ENCODE measurements around the gene FPR2. TPM values are rescaled to one million over a fixed set of nuclear protein-coding genes. Genes with fewer than 3 reads are reported as not detected.

FPR2 gene
- total RNA-seq, 2 experiments from 2014 or later: not detected

DNA sequence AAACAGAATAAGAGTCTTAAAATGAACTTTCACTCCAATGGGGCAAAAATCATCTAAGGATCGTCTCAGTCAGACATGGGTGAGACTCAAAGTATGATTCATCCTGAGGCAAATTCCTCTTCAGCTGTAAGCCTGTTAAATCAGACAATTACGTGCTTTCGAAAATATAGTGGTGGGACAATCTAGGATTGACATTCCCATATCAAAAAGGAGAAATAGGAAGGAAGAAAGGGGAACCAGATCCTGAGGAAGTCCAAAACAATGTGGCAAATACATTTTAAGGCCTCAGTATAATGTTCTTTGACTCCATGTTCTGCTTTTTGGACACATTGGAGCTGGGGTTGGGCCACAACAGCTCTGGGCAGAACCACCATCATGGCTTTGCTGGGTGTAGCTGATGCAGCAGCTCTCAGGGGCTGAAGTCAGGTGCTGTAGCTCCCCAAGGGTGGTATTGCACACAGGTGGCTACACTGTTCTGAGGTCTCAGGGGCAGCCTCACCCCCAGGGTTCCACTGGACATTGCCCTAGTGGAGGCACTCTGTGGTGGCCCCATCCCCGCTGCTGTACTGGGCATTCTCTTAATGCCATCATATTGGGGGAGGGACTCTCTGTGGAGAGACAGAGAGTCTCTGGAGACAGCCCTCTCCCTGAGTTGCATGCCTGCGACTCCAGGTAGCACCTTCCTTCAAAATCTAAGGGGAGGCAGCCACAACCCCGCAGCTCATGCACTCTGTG is 28.2 kb downstream of the FPR2 start:
- CTCF ChIA-PET: no interaction called here
- H3K9me3 Mint-ChIP-seq: peaks cover 3% of the 10 kb centered on the region
- intact Hi-C loops (cut with micrococcal nuclease): loop anchor here (10.0 kb wide), 1 partner anchor 446 kb away; no protein-coding TSS in a partner anchor

DNA sequence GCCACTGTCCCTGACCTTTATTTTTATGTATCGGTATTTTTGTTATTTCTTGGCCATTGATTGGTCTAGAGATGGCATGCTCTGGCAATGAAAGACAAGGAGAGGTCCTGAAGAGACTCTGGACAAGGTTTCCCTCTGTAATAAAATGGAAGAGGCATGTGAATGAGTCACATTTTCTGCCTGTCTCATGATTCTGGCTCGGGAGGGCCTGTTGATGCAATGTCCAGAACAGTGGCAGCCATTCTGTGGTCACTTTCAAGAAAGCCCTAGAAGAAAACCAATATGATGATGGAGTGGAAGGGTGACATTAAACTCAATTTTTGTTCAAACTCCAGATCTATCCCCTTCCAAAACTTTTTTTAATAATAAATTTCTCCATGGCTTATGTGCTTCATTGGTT is 32.0 kb downstream of the FPR2 start:
- no peak for DNase-seq
- CTCF ChIA-PET: no interaction called here
- intact Hi-C loops (cut with micrococcal nuclease): no loop called here
- H3K27me3 Mint-ChIP-seq (ENCODE audit: low read depth): peaks cover 7% of the 10 kb centered on the region
- no peaks in the 10 kb centered on the region for H3K36me3 Mint-ChIP-seq (ENCODE audit: low read depth)
- H3K4me1 Mint-ChIP-seq (ENCODE audit: low read depth): no peaks in the 10 kb centered on the region
- no peak overlapping the region for H3K4me3 Mint-ChIP-seq
- H3K27ac Mint-ChIP-seq: no peak overlapping the region
- peaks cover 3% of the 10 kb centered on the region for H3K9me3 Mint-ChIP-seq

More for the DNA sequence above, 28.2 kb downstream of the FPR2 start:
- Mint-ChIP-seq H3K36me3 (ENCODE audit: low read depth) (no peaks in the 10 kb centered on the region), H3K27ac (no peak overlapping the region), H3K4me3 (no peak overlapping the region), H3K4me1 (ENCODE audit: low read depth) (no peaks in the 10 kb centered on the region), H3K27me3 (ENCODE audit: low read depth) (no peaks in the 10 kb centered on the region)
- no peak for DNase-seq

DNA sequence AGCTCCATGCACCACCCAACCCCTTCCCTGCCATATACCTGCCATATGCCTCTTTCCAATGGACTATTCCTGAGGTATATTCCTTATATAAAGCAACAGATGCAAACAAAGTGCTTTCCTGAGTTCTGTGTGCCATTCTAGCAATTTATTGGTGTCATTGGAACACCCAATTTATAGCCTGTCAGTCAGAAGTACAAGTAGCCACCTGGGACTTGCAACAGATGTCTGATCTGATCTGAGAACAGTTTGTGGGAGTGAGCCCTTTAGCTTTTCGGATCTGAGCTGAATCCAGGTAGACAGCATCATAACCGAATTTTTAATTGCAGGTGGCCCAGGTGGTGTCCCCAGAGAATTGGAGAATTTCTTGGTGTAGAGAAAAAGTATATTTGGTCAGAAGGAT is 33.0 kb downstream of the FPR2 start:
- DNase-seq: no peak
- intact Hi-C loops (cut with micrococcal nuclease): no loop called here
- peaks cover 3% of the 10 kb centered on the region for H3K9me3 Mint-ChIP-seq
- no peak overlapping the region for H3K4me3 Mint-ChIP-seq
- CTCF ChIA-PET: no interaction called here
- H3K36me3 Mint-ChIP-seq (ENCODE audit: low read depth): no peaks in the 10 kb centered on the region
- H3K27ac Mint-ChIP-seq: no peak overlapping the region
- H3K27me3 Mint-ChIP-seq (ENCODE audit: low read depth): peaks cover 7% of the 10 kb centered on the region
- no peaks in the 10 kb centered on the region for H3K4me1 Mint-ChIP-seq (ENCODE audit: low read depth)

DNA sequence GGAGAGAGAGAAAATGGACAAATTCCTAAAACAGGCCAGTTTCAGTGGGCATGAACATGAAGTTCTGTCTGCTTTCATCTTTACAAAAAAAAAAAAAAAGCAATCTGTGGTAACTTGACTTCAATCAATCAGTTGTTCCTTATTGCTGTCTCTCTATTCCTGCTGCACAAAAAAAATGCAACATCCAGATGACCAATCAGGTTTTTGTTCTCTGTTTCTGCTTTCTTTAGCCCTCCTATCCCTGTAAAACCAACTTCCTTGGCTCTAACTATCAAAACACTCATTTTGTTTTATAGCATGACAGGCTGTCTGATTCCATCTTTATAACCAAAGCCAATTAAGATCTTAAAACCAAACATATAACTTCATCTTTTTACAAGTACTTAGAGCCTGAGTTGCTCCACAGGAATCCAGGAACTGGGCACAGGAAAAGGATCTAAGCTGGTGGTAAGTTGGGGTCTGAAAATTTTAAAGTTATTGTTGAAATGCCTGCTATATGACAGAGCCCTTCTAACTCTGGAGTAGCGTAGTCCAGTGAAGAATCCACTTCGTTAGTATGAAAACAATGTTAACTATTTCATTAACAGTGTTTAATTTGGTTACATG is 34.0 kb downstream of the FPR2 start, which contains the start of gene FPR3:
FPR3 (plus strand) TSS at position 273 of the 606 bp plus-strand sequence. CDS start 28,592 bp downstream, outside the sequence.
- H3K36me3 Mint-ChIP-seq (ENCODE audit: low read depth): no peaks in the 10 kb centered on the region
- DNase-seq: no peak
- CTCF ChIA-PET: no interaction called here
- intact Hi-C loops (cut with micrococcal nuclease): no loop called here
- no peaks in the 10 kb centered on the region for H3K4me1 Mint-ChIP-seq (ENCODE audit: low read depth)
- no peak within 1 kb of the TSS for H3K27ac Mint-ChIP-seq
- peaks cover 3% of the 10 kb centered on the region for H3K9me3 Mint-ChIP-seq
- no peak within 1 kb of the TSS for H3K4me3 Mint-ChIP-seq
- H3K27me3 Mint-ChIP-seq (ENCODE audit: low read depth): peaks cover 7% of the 10 kb centered on the region

DNA sequence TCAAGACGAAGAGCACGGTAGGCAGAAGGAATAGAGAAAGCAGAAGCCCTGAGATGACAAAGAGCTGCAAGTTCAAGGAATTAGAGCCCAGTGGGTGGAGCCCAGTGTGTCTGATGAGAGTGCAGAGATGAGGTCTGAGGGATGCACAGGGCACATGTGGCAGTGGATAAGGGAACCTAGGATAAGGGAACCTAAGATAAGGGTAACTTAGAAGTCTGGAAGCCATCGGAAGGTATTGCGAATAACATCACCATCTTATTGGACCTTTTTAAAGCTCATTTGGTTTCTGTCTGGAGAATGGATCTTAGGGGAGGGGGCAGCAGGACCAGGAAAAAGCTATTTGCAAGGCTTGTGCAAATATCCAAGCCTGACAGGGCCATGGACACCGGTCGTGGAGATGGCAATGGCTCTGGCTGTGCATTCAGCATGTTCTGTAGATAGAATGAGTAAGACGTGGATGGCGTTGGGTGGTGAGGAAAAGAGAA is 35.3 kb downstream of the FPR2 start:
- Mint-ChIP-seq H3K4me3 (no peak overlapping the region), H3K27me3 (ENCODE audit: low read depth) (peaks cover 12% of the 10 kb centered on the region), H3K9me3 (peaks cover 3% of the 10 kb centered on the region), H3K36me3 (ENCODE audit: low read depth) (no peaks in the 10 kb centered on the region), H3K4me1 (ENCODE audit: low read depth) (no peaks in the 10 kb centered on the region), H3K27ac (no peak overlapping the region)
- no peak for DNase-seq
- intact Hi-C loops (cut with micrococcal nuclease): no loop called here
- CTCF ChIA-PET: interaction anchor here (1.1 kb wide), 1 partner anchor 120 kb away, joined by 3 read pairs; no protein-coding TSS in a partner anchor

DNA sequence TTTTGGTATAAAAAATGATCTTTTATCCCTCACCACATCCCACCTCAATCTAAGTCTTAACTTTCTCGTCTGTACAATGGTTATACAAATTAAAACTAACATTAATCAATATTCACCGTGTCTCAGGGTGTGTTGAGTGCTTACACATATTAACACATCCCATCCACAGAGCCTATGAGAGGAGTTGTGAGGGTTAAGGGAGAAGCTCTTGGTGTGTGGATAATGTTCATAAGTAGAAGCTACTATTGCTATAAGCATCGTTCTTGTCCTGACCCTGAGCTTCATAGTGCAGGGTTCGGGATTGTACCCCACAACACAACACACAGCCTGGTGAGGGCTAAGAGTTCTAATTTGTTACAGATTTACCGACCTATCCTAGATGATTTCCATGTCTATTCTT is 36.5 kb downstream of the FPR2 start:
- no peak for DNase-seq
- CTCF ChIA-PET: no interaction called here
- H3K27ac Mint-ChIP-seq: no peak overlapping the region
- peaks cover 12% of the 10 kb centered on the region for H3K27me3 Mint-ChIP-seq (ENCODE audit: low read depth)
- H3K4me3 Mint-ChIP-seq: no peak overlapping the region
- no peaks in the 10 kb centered on the region for H3K4me1 Mint-ChIP-seq (ENCODE audit: low read depth)
- intact Hi-C loops (cut with micrococcal nuclease): no loop called here
- no peaks in the 10 kb centered on the region for H3K36me3 Mint-ChIP-seq (ENCODE audit: low read depth)
- peaks cover 3% of the 10 kb centered on the region for H3K9me3 Mint-ChIP-seq

DNA sequence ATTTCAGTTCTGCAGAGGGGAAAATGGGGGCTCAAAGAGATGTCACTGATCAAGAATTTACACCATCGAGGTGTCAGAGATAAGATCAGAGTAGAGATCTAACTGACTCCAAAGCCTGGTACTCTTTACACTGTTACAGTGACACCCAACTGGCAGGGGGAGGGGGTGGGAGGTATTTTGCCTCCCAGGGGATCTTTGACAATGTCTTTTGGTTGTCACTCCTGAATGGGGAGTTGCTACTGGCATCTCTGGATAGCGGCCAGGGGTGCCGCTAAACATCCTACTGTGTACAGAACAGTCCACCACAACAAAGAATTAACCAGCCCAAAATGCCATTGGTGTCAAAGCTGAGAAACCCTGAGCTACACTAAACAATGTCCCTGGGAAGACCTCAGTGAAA is 37.1 kb downstream of the FPR2 start:
- no peaks in the 10 kb centered on the region for H3K36me3 Mint-ChIP-seq (ENCODE audit: low read depth)
- CTCF ChIA-PET: no interaction called here

DNA sequence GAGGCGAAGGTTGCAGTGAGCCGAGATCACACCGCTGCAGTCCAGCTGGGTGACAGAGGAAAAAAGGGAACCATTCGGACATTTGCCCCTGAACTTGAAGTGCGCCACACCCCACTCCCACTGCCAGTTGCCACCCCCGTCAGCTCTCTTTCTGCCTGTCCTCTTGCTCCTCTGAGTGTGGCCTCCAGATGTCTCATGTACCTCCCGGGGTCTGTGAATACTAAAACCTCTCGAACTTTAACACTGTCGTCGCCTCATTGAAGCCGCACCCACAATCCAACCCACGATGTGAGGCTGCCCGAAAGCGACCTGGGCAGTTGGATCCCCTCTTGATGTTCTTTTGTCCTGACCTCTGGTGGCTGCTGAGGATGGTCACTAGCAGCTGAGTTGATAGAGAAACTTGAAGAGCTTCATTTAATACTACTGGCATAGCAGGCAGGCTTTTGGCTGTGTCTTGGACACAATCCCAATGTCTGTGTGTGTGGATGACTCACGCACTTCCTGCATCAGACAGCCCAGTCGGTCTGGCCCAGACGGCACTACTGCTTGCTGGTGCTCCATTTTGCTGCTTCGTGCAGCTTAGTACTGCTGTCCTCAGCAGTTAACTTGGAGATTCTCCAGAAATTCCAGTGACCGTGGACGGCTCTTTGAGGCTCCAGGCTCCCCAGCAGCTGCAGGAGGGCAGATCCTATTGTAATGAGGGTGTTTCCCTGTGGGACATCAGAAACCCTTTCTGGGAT is 38.2 kb downstream of the FPR2 start:
- intact Hi-C loops (cut with micrococcal nuclease): no loop called here
- CTCF ChIA-PET: no interaction called here

More for the DNA sequence above, 37.1 kb downstream of the FPR2 start:
- peaks cover 12% of the 10 kb centered on the region for H3K27me3 Mint-ChIP-seq (ENCODE audit: low read depth)
- no peaks in the 10 kb centered on the region for H3K4me1 Mint-ChIP-seq (ENCODE audit: low read depth)
- intact Hi-C loops (cut with micrococcal nuclease): no loop called here
- no peak overlapping the region for H3K27ac Mint-ChIP-seq
- no peak for DNase-seq
- H3K9me3 Mint-ChIP-seq: no peaks in the 10 kb centered on the region
- H3K4me3 Mint-ChIP-seq: no peak overlapping the region

DNA sequence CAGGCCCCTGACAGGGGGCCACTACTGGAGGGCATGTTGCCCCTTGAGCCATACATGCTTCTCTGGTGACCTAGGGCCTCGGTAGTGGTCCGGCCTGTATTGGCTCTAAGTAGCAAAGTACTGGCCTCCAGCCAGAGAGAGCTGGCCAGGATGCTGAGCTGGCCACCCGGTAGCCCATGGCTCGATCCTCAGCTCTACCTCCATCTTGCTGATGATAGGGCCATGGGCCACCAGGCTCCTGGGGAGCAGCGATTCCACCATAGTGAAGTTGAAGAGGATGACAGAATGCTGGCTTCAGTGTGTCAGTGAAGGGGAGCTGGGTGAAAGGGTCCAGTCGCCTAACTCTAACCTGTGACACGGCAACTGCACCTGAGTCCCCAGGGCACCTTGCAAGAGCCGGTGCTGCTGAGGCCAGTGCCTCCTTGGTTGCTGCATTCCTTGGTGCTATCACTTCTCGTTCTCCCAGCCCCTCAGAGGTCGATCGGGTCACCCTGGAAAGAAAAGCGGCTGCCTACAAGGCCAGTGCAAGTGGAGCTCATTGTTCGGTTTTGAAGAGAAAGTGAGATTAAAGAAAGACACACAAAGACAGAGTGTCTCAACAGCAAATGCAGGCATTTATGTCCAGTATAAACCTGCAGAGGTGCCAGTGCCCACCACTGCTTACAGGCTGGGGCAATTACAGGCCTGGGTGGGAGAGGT is 38.9 kb downstream of the FPR2 start:
- Mint-ChIP-seq H3K27me3 (ENCODE audit: low read depth) (peaks cover 12% of the 10 kb centered on the region), H3K4me1 (ENCODE audit: low read depth) (no peaks in the 10 kb centered on the region), H3K9me3 (peaks cover 6% of the 10 kb centered on the region), H3K27ac (no peak overlapping the region), H3K4me3 (no peak overlapping the region), H3K36me3 (ENCODE audit: low read depth) (no peaks in the 10 kb centered on the region)
- CTCF ChIA-PET: no interaction called here
- DNase-seq: no peak
- intact Hi-C loops (cut with micrococcal nuclease): no loop called here

More for the DNA sequence above, 38.2 kb downstream of the FPR2 start:
- DNase-seq: no peak
- Mint-ChIP-seq H3K9me3 (peaks cover 3% of the 10 kb centered on the region), H3K27me3 (ENCODE audit: low read depth) (peaks cover 12% of the 10 kb centered on the region), H3K27ac (no peak overlapping the region), H3K4me1 (ENCODE audit: low read depth) (no peaks in the 10 kb centered on the region), H3K36me3 (ENCODE audit: low read depth) (no peaks in the 10 kb centered on the region), H3K4me3 (no peak overlapping the region)

DNA sequence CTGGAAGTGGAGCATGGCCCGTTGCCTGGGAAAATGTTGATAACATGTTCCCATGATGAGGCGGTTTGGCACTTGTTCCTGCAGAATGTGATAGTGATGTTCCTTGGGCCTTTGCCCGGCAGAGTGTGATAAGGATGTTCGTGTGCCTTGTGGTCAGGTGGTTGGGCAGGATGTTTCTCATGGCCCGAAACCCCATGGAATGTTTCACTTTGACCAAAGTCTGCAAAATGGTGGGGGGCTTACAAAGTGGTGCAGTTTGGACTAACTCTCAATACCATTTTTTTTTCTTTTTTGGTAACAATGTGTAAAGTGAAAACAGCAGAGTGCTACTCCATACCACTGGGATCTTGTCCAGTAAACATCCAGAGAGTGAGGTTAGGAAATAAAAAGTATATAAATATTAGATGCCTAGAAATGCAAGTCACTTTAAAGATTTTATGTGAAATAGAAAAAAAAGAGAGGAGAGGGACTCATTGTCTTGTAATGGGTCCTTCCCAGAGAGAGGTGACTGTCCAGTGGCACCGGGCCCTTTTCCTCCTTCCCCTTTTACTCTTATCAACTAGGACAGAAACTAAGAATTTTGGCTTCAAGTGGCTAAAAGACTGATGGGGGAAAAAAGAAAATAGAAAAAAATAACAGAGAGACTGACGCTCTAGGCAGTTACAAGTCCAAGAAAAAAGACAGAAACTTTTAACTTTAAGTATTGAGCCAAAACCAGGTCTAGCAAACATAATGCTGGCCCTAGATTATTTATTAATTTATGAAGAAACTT is 39.7 kb downstream of the FPR2 start:
- no peak for DNase-seq
- no peaks in the 10 kb centered on the region for H3K36me3 Mint-ChIP-seq (ENCODE audit: low read depth)

DNA sequence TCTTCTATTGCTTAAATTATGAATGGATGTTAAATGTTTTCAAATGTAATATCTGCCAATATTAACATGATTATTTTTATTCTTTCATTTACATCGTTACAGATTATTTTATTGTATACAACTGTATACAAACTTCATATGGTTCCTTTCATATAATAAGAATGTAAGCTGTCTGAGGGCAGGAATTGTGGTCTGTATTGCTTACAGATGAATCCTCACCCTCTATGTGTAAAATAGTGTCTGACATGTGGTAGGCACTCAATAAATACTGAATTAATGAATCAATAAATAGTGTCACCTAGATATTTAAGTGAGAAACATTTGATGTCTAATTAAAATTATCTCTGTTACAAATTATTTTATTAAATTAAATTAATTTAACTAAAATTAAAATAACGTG is 41.8 kb downstream of the FPR2 start:
- no peaks in the 10 kb centered on the region for H3K36me3 Mint-ChIP-seq (ENCODE audit: low read depth)
- no peak overlapping the region for H3K4me3 Mint-ChIP-seq
- no peaks in the 10 kb centered on the region for H3K4me1 Mint-ChIP-seq (ENCODE audit: low read depth)
- DNase-seq: no peak
- H3K9me3 Mint-ChIP-seq: peaks cover 6% of the 10 kb centered on the region
- peaks cover 5% of the 10 kb centered on the region for H3K27me3 Mint-ChIP-seq (ENCODE audit: low read depth)
- CTCF ChIA-PET: no interaction called here
- intact Hi-C loops (cut with micrococcal nuclease): no loop called here
- H3K27ac Mint-ChIP-seq: no peak overlapping the region

More for the DNA sequence above, 39.7 kb downstream of the FPR2 start:
- H3K4me3 Mint-ChIP-seq: no peak overlapping the region
- CTCF ChIA-PET: no interaction called here
- peaks cover 12% of the 10 kb centered on the region for H3K27me3 Mint-ChIP-seq (ENCODE audit: low read depth)
- intact Hi-C loops (cut with micrococcal nuclease): no loop called here
- H3K27ac Mint-ChIP-seq: no peak overlapping the region
- H3K4me1 Mint-ChIP-seq (ENCODE audit: low read depth): no peaks in the 10 kb centered on the region
- peaks cover 6% of the 10 kb centered on the region for H3K9me3 Mint-ChIP-seq

Data from activated naive CD4-positive, alpha-beta T cell treated with anti-CD3 and anti-CD28 coated beads for 36 hours (primary cell).